DND-41 (cell line): ENCODE data around the gene ESYT3.
A peak's percentile ranks its signal among the peaks of the same experiment; 100 is the strongest.

Source experiments
- ATAC-seq: fragments of 200-7000 bp; cut with Tn5 transposase; 3 replicates; pipeline ENCODE4 v1.9.1; 2021; ENCODE audit warnings: low read depth; ENCODE audit not compliant: insufficient read depth
- DNase-seq: peaks from one replicate; pipeline ENCODE4 v3.0.0-alpha.2; 2020
- H2AFZ ChIP-seq: 2 replicates; pipeline ENCODE4 v1.6.0; 2012; ENCODE audit warnings: low read depth, low read length
- H3K27ac ChIP-seq: 2 replicates; pipeline ENCODE4 v1.5.1; 2012; ENCODE audit warnings: low read length, inconsistent platforms
- H3K27me3 ChIP-seq: fragments of 200-600 bp; sonication (generic); 2 replicates; pipeline ENCODE4 v1.6.0; 2012; ENCODE audit warnings: low read length, mild to moderate bottlenecking, inconsistent platforms; ENCODE audit not compliant: insufficient read depth, poor library complexity
- H3K36me3 ChIP-seq: 2 replicates; pipeline ENCODE4 v1.5.1; 2012; ENCODE audit warnings: low read length, inconsistent platforms; ENCODE audit not compliant: insufficient read depth
- H3K4me1 ChIP-seq: 2 replicates; pipeline ENCODE4 v1.5.1; 2012; ENCODE audit warnings: mild to moderate bottlenecking, low read length; ENCODE audit not compliant: insufficient read depth
- H3K4me2 ChIP-seq: 2 replicates; pipeline ENCODE4 v1.6.0; 2012; ENCODE audit warnings: mild to moderate bottlenecking, moderate library complexity, low read length, inconsistent platforms; ENCODE audit not compliant: insufficient read depth
- H3K4me3 ChIP-seq, 2 experiments: fragments of 200-600 bp in 1 of 2; shearing (Covaris generic) in 1 of 2; 2 replicates each; pipeline ENCODE4 v1.5.1; 2012 to 2016; ENCODE audit warnings: inconsistent platforms in 2 of 2, low read length in 2 of 2, mild to moderate bottlenecking in 2 of 2, low read depth in 1 of 2, moderate library complexity in 1 of 2
- H3K79me2 ChIP-seq: 2 replicates; pipeline ENCODE4 v1.6.0; 2012; ENCODE audit warnings: low read length, inconsistent platforms; ENCODE audit not compliant: insufficient read depth
- H3K9ac ChIP-seq: 2 replicates; pipeline ENCODE4 v1.6.0; 2012; ENCODE audit warnings: low read depth, mild to moderate bottlenecking, inconsistent platforms, low read length, moderate library complexity
- H3K9me3 ChIP-seq: 2 replicates; pipeline ENCODE4 v1.5.1; 2012; ENCODE audit warnings: low read length, moderate library complexity, mild to moderate bottlenecking, inconsistent platforms; ENCODE audit not compliant: insufficient read depth, severe bottlenecking
- H4K20me1 ChIP-seq: 2 replicates; pipeline ENCODE4 v1.6.0; 2012; ENCODE audit warnings: low read length; ENCODE audit not compliant: insufficient read depth
- CTCF ChIP-seq: IDR thresholded peaks from 2 replicates; pipeline ENCODE4 v1.5.1; 2012; ENCODE audit warnings: borderline replicate concordance, low read length, moderate library complexity, mild to moderate bottlenecking; ENCODE audit not compliant: poor library complexity, severe bottlenecking; ENCODE audit errors: extremely low read depth
- EZH2 ChIP-seq: IDR thresholded peaks from 3 replicates; pipeline ENCODE4 v1.6.1; 2012; ENCODE audit warnings: borderline replicate concordance, low read depth, mild to moderate bottlenecking, moderate library complexity, low read length, inconsistent platforms; ENCODE audit not compliant: severe bottlenecking

Gene ESYT3

GRCh38 chr3:138457863-138458735, 23.7 kb downstream of the ESYT3 start:
- ATAC-seq, result no peak
- H3K9ac ChIP-seq, result no peak overlapping the region
- no peak overlapping the region for H2AFZ ChIP-seq
- H3K27me3 ChIP-seq, result no peaks in the 10 kb centered on the region
- no peaks in the 10 kb centered on the region for H3K9me3 ChIP-seq
- DNase-seq, result no peak
- no peak overlapping the region for H3K4me2 ChIP-seq
- H4K20me1 ChIP-seq, result no peaks in the 10 kb centered on the region
- no peaks in the 10 kb centered on the region for H3K79me2 ChIP-seq
- H3K27ac ChIP-seq, result no peak overlapping the region
- no peaks in the 10 kb centered on the region for H3K36me3 ChIP-seq
- H3K4me1 ChIP-seq, result no peaks in the 10 kb centered on the region
- no peak overlapping the region for H3K4me3 ChIP-seq
- TF ChIP-seq EZH2 (no peak), CTCF (no peak)

GRCh38 chr3:138458774-138459499, 24.5 kb downstream of the ESYT3 start:
- no peaks in the 10 kb centered on the region for H3K27me3 ChIP-seq
- H3K27ac ChIP-seq, result no peak overlapping the region
- no peaks in the 10 kb centered on the region for H4K20me1 ChIP-seq
- H2AFZ ChIP-seq, result no peak overlapping the region
- H3K36me3 ChIP-seq, result no peaks in the 10 kb centered on the region
- H3K4me1 ChIP-seq, result no peaks in the 10 kb centered on the region
- DNase-seq (no peak), ATAC-seq (peak; percentile 54; the same call in 2 of the 3 replicates)
- H3K4me3 ChIP-seq, result no peak overlapping the region
- H3K4me2 ChIP-seq, result no peak overlapping the region
- H3K9me3 ChIP-seq, result no peaks in the 10 kb centered on the region
- no peaks in the 10 kb centered on the region for H3K79me2 ChIP-seq
- H3K9ac ChIP-seq, result no peak overlapping the region
- TF ChIP-seq EZH2 (no peak), CTCF (no peak)

DNA sequence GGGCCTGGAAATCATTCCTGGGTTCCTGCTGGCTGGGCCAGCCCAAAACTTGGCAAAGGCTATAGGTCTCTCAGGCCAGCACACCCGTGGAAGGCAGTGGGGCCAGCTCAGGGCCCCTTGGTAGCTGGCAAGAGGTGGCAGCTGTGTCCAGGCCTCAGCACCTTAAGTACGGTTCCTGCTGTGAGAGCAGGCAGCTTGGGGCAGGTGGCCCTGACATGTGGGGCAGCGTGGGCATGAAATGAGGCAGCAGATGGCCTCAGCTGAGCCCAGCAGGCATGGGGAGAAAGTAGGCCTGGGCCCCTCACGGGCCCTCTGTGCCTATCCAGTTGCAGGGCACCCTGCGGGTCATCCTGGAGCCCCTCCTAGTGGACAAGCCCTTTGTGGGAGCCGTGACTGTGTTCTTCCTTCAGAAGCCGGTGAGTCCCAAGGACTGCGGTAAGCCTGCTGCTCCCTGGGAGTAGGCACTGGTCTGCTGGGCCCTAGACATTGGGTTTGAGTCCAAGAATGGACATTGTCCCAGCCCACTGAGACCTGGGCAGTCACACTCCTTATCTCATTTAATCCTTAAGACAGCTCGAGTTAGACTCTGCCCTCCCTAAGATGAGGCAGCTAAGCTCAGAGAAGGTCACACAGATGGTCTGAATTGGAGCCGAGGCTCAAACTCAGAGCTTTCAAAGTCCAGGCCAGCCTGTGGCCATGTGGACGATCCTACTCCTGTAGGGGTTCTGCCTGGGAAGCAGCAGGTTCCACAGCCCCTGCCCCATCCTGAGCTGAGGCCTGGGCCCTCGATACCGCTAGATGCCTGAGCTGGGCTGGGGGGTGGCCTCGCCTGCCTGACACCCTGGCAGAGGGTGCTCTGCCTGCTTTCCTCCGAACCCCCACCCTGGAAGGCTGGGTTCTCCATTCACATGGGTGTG, 25.5 kb downstream of the ESYT3 start:
- ATAC-seq (no peak), DNase-seq (no peak)
- Histone ChIP-seq H3K79me2 (no peaks in the 10 kb centered on the region), H3K27ac (no peak overlapping the region), H3K4me1 (no peaks in the 10 kb centered on the region), H3K9me3 (no peaks in the 10 kb centered on the region), H2AFZ (no peak overlapping the region), H3K4me2 (no peak overlapping the region), H3K4me3 (no peak overlapping the region), H3K36me3 (no peaks in the 10 kb centered on the region), H3K27me3 (no peaks in the 10 kb centered on the region), H3K9ac (no peak overlapping the region), H4K20me1 (no peaks in the 10 kb centered on the region)
- TF ChIP-seq CTCF (no peak), EZH2 (no peak)
